ENCODE data around the gene BPHL. TPM values are rescaled to one million over a fixed set of nuclear protein-coding genes. Genes with fewer than 3 reads are reported as not detected.

The BPHL gene
- total and polyA plus RNA-seq, 2 donors from 2014 or later = 28.9 to 94.1 TPM

GRCh38 chr6:3142536-3142935 is 24.0 kb downstream of the BPHL start:
- H3K36me3 ChIP-seq (ENCODE audit: control insufficient read depth in 2 of 3, insufficient read depth in 3 of 3, low read length in 3 of 3) = peaks cover 0 to 30% (median 11%) of the 10 kb centered on the region in 3 donors
- no peak for DNase-seq
- H3K4me3 ChIP-seq (ENCODE audit: low read length in 3 of 3) = no peak overlapping the region
- no peak for TF ChIP-seq CTCF (IDR thresholded peaks at IDR 0.05; ENCODE audit: borderline replicate concordance, extremely low read depth, insufficient read depth)
- H3K4me1 ChIP-seq (ENCODE audit: control insufficient read depth in 2 of 3, insufficient read depth in 2 of 3, low read depth in 1 of 3, low read length in 3 of 3) = peaks cover 5 to 11% (median 9%) of the 10 kb centered on the region in 3 donors
- FAIRE-seq = no peak
- intact Hi-C loops (cut with DNase I) = no loop called here
- H3K9ac ChIP-seq (ENCODE audit: low read length in 3 of 3) = no peak overlapping the region
- H3K27me3 ChIP-seq (ENCODE audit: control insufficient read depth, insufficient read depth, low read length) = no peaks in the 10 kb centered on the region
- H3K9me3 ChIP-seq (ENCODE audit: control insufficient read depth in 2 of 3, insufficient read depth in 1 of 3, low read length in 3 of 3) = no peaks in the 10 kb centered on the region
- H3K27ac ChIP-seq (ENCODE audit: low read depth in 2 of 2, low read length in 2 of 2) = no peak overlapping the region

- TF ChIP-seq CTCF (IDR thresholded peaks at IDR 0.05; ENCODE audit: borderline replicate concordance, extremely low read depth, insufficient read depth) = no peak
Observed at GRCh38 chr6:3143158-3143557, 24.6 kb downstream of the BPHL start.

GRCh38 chr6:3144571-3144970 is 26.1 kb downstream of the BPHL start:
- no peak for DNase-seq
- H3K9me3 ChIP-seq (ENCODE audit: control insufficient read depth in 2 of 3, insufficient read depth in 1 of 3, low read length in 3 of 3) = no peaks in the 10 kb centered on the region
- TF ChIP-seq CTCF (IDR thresholded peaks at IDR 0.05; ENCODE audit: borderline replicate concordance, extremely low read depth, insufficient read depth) = no peak
- H3K27ac ChIP-seq (ENCODE audit: low read depth in 2 of 2, low read length in 2 of 2) = no peak overlapping the region
- H3K9ac ChIP-seq (ENCODE audit: low read length in 3 of 3) = no peak overlapping the region
- H3K4me1 ChIP-seq (ENCODE audit: control insufficient read depth in 2 of 3, insufficient read depth in 2 of 3, low read depth in 1 of 3, low read length in 3 of 3) = peaks cover 0 to 5% (median 3%) of the 10 kb centered on the region in 3 donors
- peaks cover 0 to 29% (median 9%) of the 10 kb centered on the region in 3 donors for H3K36me3 ChIP-seq (ENCODE audit: control insufficient read depth in 2 of 3, insufficient read depth in 3 of 3, low read length in 3 of 3)
- no peak overlapping the region for H3K4me3 ChIP-seq (ENCODE audit: low read length in 3 of 3)
- intact Hi-C loops (cut with DNase I) = no loop called here
- no peaks in the 10 kb centered on the region for H3K27me3 ChIP-seq (ENCODE audit: control insufficient read depth, insufficient read depth, low read length)
- no peak for FAIRE-seq

More at GRCh38 chr6:3143158-3143557, 24.6 kb downstream of the BPHL start:
- intact Hi-C loops (cut with DNase I) = no loop called here
- DNase-seq (no peak), FAIRE-seq (no peak)
- H3K9ac ChIP-seq (ENCODE audit: low read length in 3 of 3) = no peak overlapping the region
- H3K27me3 ChIP-seq (ENCODE audit: control insufficient read depth, insufficient read depth, low read length) = no peaks in the 10 kb centered on the region
- H3K9me3 ChIP-seq (ENCODE audit: control insufficient read depth in 2 of 3, insufficient read depth in 1 of 3, low read length in 3 of 3) = no peaks in the 10 kb centered on the region
- peaks cover 0 to 30% (median 12%) of the 10 kb centered on the region in 3 donors for H3K36me3 ChIP-seq (ENCODE audit: control insufficient read depth in 2 of 3, insufficient read depth in 3 of 3, low read length in 3 of 3)
- no peak overlapping the region for H3K4me3 ChIP-seq (ENCODE audit: low read length in 3 of 3)
- no peak overlapping the region for H3K27ac ChIP-seq (ENCODE audit: low read depth in 2 of 2, low read length in 2 of 2)
- peaks cover 5 to 11% (median 9%) of the 10 kb centered on the region in 3 donors for H3K4me1 ChIP-seq (ENCODE audit: control insufficient read depth in 2 of 3, insufficient read depth in 2 of 3, low read depth in 1 of 3, low read length in 3 of 3)

All from kidney (tissue), 14 donors.